HG03565 (cell line): ENCODE data around the gene ANP32E.

Source experiments
- ATAC-seq: cut with Tn5 transposase; IDR thresholded peaks from one replicate; pipeline ENCODE4 v1.9.1; 2021; ENCODE audit warnings: mild to moderate bottlenecking, moderate library complexity; ENCODE audit not compliant: unreplicated experiment

ANP32E gene

DNA sequence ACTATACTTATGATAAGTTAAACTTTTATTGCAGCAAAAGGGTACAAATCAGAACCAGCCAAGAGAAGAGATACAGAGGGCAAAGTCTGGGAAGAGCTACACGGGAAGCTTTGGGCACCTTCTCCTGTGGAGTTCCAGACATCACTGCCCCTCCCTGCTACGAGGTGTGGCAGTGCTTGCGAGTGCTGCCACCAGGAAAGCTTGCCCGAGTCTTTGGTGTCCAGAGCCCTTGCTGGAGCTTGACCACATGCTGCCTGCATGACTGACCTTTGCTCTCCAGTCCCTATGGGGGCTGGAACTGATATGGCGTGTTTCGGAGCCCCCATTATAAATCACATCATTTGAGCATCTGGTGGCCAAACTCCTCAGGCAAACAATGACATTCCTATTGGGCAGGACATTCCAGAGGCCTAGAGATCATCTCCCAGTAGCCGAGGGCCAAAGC, 62.7 kb downstream of the ANP32E start:
- no peak for ATAC-seq

DNA sequence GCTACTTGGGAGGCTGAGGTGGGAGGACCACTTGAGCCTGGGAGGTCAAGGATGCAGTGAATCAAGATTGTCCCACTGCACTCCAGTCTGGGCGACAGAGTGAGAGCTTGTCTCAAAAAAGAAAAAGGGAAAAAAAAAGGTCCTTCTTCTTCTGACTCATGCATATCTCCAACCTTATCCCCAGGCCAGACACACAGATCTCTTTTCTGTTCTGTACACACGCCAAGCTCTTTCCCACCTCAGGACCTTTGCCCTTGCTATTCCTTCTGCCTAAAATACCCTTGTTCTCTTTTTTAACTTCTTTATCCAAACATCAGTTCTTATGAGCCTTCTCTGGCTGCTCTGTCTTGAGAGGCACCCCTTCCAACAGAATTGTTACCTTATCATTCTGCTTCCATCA, 64.1 kb downstream of the ANP32E start:
- no peak for ATAC-seq

DNA sequence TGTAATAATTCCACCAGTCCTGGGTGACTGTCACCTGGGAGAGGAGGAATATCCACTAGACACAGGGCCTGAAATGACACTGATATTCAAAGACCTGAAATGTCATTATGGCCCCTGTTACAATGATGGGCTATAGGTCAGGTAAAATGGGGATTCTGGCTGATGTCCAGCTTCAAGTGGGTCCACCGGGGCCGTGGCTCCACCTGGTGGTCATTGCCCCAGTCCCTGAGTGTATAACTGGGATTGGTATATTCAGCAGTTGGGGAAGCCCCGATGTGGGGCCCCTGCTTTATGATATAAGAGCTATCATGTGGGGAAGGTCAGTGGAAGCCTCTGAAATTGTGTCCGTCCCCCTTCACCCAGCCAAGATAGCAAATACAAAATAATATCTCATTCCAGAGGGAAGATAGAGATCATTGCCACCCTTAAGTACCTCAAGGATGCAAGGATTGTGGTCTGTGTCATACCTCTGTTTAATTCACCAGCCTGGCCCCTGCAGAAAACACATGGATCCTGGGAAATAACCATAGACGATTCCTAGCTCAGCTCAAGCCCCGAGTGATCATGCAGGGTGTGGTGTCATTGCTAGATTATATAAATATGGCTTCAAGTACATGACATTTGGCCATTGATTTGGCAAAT, 66.8 kb downstream of the ANP32E start:
- no peak for ATAC-seq
